GM19467 (cell line): ENCODE measurements around the gene EXOC3L4.

Experiments
- ATAC-seq: cut with Tn5 transposase; IDR thresholded peaks from one replicate; pipeline ENCODE4 v1.9.1; 2021; ENCODE audit warnings: mild to moderate bottlenecking, moderate library complexity; ENCODE audit not compliant: unreplicated experiment

Gene EXOC3L4

GRCh38 chr14:103070263-103070885, 24.2 kb upstream of the EXOC3L4 start:
- ATAC-seq, result no peak

- no peak for ATAC-seq
Observed at GRCh38 chr14:103070971-103071542, 23.5 kb upstream of the EXOC3L4 start.

- ATAC-seq, result no peak
Observed at GRCh38 chr14:103071544-103072251, 22.8 kb upstream of the EXOC3L4 start.

GRCh38 chr14:103072595-103073366, 21.7 kb upstream of the EXOC3L4 start:
- ATAC-seq, result no peak

- no peak for ATAC-seq
Observed at GRCh38 chr14:103073367-103073875, 21.1 kb upstream of the EXOC3L4 start.

GRCh38 chr14:103073876-103074728, 20.4 kb upstream of the EXOC3L4 start:
- ATAC-seq, result no peak

GRCh38 chr14:103074729-103075367, 19.7 kb upstream of the EXOC3L4 start:
- no peak for ATAC-seq

GRCh38 chr14:103078420-103078749, 16.1 kb upstream of the EXOC3L4 start:
- ATAC-seq, result no peak

GRCh38 chr14:103078860-103079587, 15.5 kb upstream of the EXOC3L4 start:
- no peak for ATAC-seq

GRCh38 chr14:103081951-103082350, 12.6 kb upstream of the EXOC3L4 start:
- ATAC-seq, result no peak

- no peak for ATAC-seq
Observed at GRCh38 chr14:103084021-103084919, 10.3 kb upstream of the EXOC3L4 start, which contains the start of gene LBHD2. Gene LBHD2 (plus strand): TSS chr14:103084210. CDS start chr14:103086013, 1,803 bp downstream.

- ATAC-seq, result no peak
Observed at GRCh38 chr14:103085106-103086091, 9.1 kb upstream of the EXOC3L4 start.

- no peak for ATAC-seq
Observed at GRCh38 chr14:103086771-103087342, 7.7 kb upstream of the EXOC3L4 start.

GRCh38 chr14:103087343-103087835, 7.1 kb upstream of the EXOC3L4 start:
- ATAC-seq, result no peak

GRCh38 chr14:103088921-103089320, 5.6 kb upstream of the EXOC3L4 start:
- ATAC-seq, result no peak
